GM12878 (cell line): ENCODE results near the gene RAG1.

Source experiments
- DPF2 ChIP-seq: fragments of 450-650 bp; IDR thresholded peaks from 2 replicates; pipeline ENCODE4 v1.6.1; 2017; ENCODE audit warnings: mild to moderate bottlenecking
- NFYB ChIP-seq: IDR thresholded peaks from 2 replicates; pipeline ENCODE4 v1.6.1; 2011; ENCODE audit warnings: low read depth, mild to moderate bottlenecking, low read length, improper control_type of control experiment, moderate library complexity; ENCODE audit not compliant: insufficient read depth
- TF ChIP-seq, protein P1 (sequence below): IDR thresholded peaks from 2 replicates; pipeline ENCODE4 v1.6.1; 2011; ENCODE audit warnings: low read depth, low read length, improper control_type of control experiment, borderline replicate concordance

DNA sequence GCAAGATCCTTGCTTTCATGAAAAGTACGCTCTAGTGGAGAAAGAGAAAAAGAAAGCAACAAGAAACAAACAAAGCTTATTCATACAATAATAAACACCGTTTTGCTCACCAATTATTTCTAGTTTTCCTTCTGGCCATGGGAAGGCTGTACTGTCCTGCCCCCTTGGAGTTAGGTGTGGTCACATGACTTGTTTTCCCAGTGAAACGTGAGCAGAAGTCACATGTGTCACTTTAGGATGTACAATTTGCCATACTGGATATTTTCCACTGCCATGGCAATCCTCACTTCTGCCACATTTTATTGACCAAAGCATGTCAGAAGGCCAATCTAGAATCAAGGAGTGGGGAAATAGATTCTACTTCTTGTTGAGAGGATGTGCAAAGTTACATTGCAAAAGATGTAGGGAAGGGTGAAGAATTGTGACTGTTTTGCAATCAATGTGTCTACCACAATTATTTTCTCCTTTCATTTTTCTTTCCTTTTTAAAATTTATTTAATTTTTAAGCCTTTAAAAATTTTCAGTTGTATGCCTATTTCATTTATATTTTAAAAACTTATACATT, 33.4 kb upstream of the RAG1 start:
- TF ChIP-seq DPF2 (no peak), NFYB (no peak)
- TF ChIP-seq, protein P1, sequence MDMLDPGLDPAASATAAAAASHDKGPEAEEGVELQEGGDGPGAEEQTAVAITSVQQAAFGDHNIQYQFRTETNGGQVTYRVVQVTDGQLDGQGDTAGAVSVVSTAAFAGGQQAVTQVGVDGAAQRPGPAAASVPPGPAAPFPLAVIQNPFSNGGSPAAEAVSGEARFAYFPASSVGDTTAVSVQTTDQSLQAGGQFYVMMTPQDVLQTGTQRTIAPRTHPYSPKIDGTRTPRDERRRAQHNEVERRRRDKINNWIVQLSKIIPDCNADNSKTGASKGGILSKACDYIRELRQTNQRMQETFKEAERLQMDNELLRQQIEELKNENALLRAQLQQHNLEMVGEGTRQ: no peak
